Measurements from ENCODE around the gene SDR42E2. TPM values are rescaled to one million over a fixed set of nuclear protein-coding genes. Genes with fewer than 3 reads are reported as not detected.

Gene SDR42E2
- total and polyA plus RNA-seq, 10 of the 15 experiments (the other 5 are each of a cell fraction or from before 2014, with no cell fraction given): 0.01 to 0.09 (median 0.08) TPM; not detected in 4

DNA sequence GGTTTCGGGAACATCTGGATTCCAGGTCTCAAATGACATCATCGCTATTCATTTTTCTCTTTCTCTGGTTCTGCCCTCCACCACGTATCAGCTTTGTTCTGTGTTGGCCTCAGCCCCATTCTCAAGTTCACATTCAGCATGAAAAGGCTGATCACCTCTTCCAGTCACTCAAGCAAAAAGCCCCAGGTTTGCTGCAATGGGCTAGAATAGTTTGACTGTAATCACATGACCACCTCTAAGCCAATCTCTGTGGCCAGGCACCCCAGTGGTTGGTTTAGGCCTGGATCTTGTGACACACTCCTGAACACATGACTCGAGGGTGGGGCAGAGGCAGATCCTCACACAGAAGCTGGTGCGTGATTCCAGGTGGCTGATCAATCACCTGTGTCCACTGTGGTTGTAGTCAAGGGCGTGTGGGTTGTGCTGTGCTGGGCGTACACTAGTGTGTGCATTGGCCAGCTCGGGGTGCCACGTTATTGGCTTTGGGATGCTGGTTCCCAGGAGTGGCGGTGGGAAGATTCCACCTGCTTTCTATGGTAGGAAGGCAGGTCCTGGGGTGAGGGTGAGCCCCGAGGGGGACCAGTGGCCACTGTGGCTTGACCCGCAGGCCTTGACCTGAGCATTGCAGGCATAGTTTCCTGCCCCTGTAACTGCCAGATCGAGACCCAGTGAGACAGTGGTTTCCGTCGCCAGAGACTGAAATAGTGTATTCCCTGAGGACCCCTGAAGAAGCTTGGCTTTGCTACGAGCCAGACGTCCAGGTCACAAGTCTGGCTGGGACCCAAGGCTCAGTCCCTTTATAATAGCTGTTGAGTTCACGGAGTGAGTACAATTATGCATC, 55.8 kb downstream of the SDR42E2 start (continued):
- TF ChIP-seq ZNF384 (IDR thresholded peaks at IDR 0.05; ENCODE audit: borderline replicate concordance, low read depth, low read length): no peak
- TF ChIP-seq, protein P1, sequence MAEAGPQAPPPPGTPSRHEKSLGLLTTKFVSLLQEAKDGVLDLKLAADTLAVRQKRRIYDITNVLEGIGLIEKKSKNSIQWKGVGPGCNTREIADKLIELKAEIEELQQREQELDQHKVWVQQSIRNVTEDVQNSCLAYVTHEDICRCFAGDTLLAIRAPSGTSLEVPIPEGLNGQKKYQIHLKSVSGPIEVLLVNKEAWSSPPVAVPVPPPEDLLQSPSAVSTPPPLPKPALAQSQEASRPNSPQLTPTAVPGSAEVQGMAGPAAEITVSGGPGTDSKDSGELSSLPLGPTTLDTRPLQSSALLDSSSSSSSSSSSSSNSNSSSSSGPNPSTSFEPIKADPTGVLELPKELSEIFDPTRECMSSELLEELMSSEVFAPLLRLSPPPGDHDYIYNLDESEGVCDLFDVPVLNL (IDR thresholded peaks at IDR 0.05; ENCODE audit: low read depth, low read length): no peak
- TF ChIP-seq, protein P2, sequence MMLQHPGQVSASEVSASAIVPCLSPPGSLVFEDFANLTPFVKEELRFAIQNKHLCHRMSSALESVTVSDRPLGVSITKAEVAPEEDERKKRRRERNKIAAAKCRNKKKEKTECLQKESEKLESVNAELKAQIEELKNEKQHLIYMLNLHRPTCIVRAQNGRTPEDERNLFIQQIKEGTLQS (IDR thresholded peaks at IDR 0.05; ENCODE audit: borderline replicate concordance, extremely low read depth, low read depth, low read length): peak; percentile 57; the same call in 1 of the 2 replicates
- no peak for TF ChIP-seq SRF (IDR thresholded peaks at IDR 0.05; ENCODE audit: low read depth in 2 of 2, low read length in 2 of 2)
- TF ChIP-seq MTA2 (IDR thresholded peaks at IDR 0.05; ENCODE audit: low read depth): no peak; the same call in 1 of the 2 replicates
- TF ChIP-seq EED (IDR thresholded peaks at IDR 0.05; ENCODE audit: low read depth): 0 out of 2 replicates have a peak, but pooled peaks have one; percentile 19
- no peak for TF ChIP-seq JUND (IDR thresholded peaks at IDR 0.05; ENCODE audit: low read depth, low read length)
- no peak for TF ChIP-seq HDAC6 (IDR thresholded peaks at IDR 0.05; ENCODE audit: unreplicated experiment)
- no peak for TF ChIP-seq SPI1 (IDR thresholded peaks at IDR 0.05; ENCODE audit: borderline replicate concordance, insufficient read depth, low read depth, low read length)
- peak; percentile 19; the same call in 1 of the 2 replicates for TF ChIP-seq CREM (IDR thresholded peaks at IDR 0.05; ENCODE audit: low read depth)
- TF ChIP-seq SP1 (IDR thresholded peaks at IDR 0.05; ENCODE audit: low read depth, low read length): peak; percentile 37
- peak; percentile 55; the same call in 1 of the 2 replicates for TF ChIP-seq RUNX3 (IDR thresholded peaks at IDR 0.05; ENCODE audit: low read length)
- TF ChIP-seq, protein P3, sequence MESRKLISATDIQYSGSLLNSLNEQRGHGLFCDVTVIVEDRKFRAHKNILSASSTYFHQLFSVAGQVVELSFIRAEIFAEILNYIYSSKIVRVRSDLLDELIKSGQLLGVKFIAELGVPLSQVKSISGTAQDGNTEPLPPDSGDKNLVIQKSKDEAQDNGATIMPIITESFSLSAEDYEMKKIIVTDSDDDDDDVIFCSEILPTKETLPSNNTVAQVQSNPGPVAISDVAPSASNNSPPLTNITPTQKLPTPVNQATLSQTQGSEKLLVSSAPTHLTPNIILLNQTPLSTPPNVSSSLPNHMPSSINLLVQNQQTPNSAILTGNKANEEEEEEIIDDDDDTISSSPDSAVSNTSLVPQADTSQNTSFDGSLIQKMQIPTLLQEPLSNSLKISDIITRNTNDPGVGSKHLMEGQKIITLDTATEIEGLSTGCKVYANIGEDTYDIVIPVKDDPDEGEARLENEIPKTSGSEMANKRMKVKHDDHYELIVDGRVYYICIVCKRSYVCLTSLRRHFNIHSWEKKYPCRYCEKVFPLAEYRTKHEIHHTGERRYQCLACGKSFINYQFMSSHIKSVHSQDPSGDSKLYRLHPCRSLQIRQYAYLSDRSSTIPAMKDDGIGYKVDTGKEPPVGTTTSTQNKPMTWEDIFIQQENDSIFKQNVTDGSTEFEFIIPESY (IDR thresholded peaks at IDR 0.05): no peak
- 0 out of 2 replicates have a peak, but pooled peaks have one; percentile 19 for TF ChIP-seq MXI1 (IDR thresholded peaks at IDR 0.05; ENCODE audit: low read depth, low read length)
- TF ChIP-seq, protein P4, sequence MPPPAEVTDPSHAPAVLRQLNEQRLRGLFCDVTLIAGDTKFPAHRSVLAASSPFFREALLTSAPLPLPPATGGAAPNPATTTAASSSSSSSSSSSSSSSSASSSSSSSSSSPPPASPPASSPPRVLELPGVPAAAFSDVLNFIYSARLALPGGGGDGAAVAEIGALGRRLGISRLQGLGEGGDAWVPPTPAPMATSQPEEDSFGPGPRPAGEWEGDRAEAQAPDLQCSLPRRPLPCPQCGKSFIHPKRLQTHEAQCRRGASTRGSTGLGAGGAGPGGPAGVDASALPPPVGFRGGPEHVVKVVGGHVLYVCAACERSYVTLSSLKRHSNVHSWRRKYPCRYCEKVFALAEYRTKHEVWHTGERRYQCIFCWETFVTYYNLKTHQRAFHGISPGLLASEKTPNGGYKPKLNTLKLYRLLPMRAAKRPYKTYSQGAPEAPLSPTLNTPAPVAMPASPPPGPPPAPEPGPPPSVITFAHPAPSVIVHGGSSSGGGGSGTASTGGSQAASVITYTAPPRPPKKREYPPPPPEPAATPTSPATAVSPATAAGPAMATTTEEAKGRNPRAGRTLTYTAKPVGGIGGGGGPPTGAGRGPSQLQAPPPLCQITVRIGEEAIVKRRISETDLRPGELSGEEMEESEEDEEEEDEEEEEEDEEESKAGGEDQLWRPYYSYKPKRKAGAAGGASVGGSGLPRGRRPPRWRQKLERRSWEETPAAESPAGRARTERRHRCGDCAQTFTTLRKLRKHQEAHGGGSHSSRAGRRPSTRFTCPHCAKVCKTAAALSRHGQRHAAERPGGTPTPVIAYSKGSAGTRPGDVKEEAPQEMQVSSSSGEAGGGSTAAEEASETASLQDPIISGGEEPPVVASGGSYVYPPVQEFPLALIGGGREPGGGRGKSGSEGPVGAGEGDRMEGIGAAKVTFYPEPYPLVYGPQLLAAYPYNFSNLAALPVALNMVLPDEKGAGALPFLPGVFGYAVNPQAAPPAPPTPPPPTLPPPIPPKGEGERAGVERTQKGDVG (CRISPR knock-in tag; IDR thresholded peaks at IDR 0.05): no peak
- no peak for TF ChIP-seq TARDBP (IDR thresholded peaks at IDR 0.05; ENCODE audit: borderline replicate concordance)
- TF ChIP-seq NBN (IDR thresholded peaks at IDR 0.05): peak; percentile 55; the same call in 1 of the 2 replicates
- TF ChIP-seq, protein P5, sequence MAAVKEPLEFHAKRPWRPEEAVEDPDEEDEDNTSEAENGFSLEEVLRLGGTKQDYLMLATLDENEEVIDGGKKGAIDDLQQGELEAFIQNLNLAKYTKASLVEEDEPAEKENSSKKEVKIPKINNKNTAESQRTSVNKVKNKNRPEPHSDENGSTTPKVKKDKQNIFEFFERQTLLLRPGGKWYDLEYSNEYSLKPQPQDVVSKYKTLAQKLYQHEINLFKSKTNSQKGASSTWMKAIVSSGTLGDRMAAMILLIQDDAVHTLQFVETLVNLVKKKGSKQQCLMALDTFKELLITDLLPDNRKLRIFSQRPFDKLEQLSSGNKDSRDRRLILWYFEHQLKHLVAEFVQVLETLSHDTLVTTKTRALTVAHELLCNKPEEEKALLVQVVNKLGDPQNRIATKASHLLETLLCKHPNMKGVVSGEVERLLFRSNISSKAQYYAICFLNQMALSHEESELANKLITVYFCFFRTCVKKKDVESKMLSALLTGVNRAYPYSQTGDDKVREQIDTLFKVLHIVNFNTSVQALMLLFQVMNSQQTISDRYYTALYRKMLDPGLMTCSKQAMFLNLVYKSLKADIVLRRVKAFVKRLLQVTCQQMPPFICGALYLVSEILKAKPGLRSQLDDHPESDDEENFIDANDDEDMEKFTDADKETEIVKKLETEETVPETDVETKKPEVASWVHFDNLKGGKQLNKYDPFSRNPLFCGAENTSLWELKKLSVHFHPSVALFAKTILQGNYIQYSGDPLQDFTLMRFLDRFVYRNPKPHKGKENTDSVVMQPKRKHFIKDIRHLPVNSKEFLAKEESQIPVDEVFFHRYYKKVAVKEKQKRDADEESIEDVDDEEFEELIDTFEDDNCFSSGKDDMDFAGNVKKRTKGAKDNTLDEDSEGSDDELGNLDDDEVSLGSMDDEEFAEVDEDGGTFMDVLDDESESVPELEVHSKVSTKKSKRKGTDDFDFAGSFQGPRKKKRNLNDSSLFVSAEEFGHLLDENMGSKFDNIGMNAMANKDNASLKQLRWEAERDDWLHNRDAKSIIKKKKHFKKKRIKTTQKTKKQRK (IDR thresholded peaks at IDR 0.05; ENCODE audit: low read depth, low read length): no peak
- TF ChIP-seq POLR2AphosphoS5 (IDR thresholded peaks at IDR 0.05; ENCODE audit: low read length): peak; percentile 59; the same call in 1 of the 2 replicates

Measured in GM12878 (cell line).